GM20000 (cell line): ENCODE data around the gene TRIM60.
"Not testable (repeated sequence)": the region's sequence is repeated elsewhere in the genome, so short reads cannot be mapped to it uniquely, and the experiment has no call there.

Experiments
- DNase-seq: peaks from one replicate; pipeline ENCODE4 v3.0.0; 2012; ENCODE audit warnings: low spot score
- CTCF ChIP-seq: IDR thresholded peaks from 2 replicates; pipeline ENCODE4 v1.5.1; 2012; ENCODE audit warnings: mild to moderate bottlenecking, control low read depth; ENCODE audit errors: extremely low read depth, missing control alignments

TRIM60 gene

GRCh38 chr4:165016971-165017370 lies 14.8 kb upstream of the TRIM60 start:
- no peak for TF ChIP-seq CTCF
- DNase-seq: no peak

GRCh38 chr4:165019995-165020394 lies 11.8 kb upstream of the TRIM60 start:
- DNase-seq: not testable (repeated sequence)

GRCh38 chr4:165025782-165026181 lies 6.0 kb upstream of the TRIM60 start:
- DNase-seq: not testable (repeated sequence)

GRCh38 chr4:165027762-165028402 lies 3.9 kb upstream of the TRIM60 start:
- DNase-seq: no peak
- TF ChIP-seq CTCF: no peak

- no peak for DNase-seq
- no peak for TF ChIP-seq CTCF
Observed at GRCh38 chr4:165048170-165048569, 16.4 kb downstream of the TRIM60 start.

- no peak for DNase-seq
- TF ChIP-seq CTCF: no peak
Observed at GRCh38 chr4:165052627-165053026, 20.8 kb downstream of the TRIM60 start.

- no peak for DNase-seq
- TF ChIP-seq CTCF: no peak
Observed at GRCh38 chr4:165053645-165054044, 21.8 kb downstream of the TRIM60 start, which contains the start of gene TRIM75. TRIM75 (plus strand) TSS chr4:165053866; CDS start chr4:165059148, 5,282 bp downstream.

GRCh38 chr4:165055601-165056000 lies 23.8 kb downstream of the TRIM60 start:
- TF ChIP-seq CTCF: no peak

GRCh38 chr4:165058666-165059065 lies 26.9 kb downstream of the TRIM60 start:
- TF ChIP-seq CTCF: no peak
- no peak for DNase-seq

More at GRCh38 chr4:165055601-165056000, 23.8 kb downstream of the TRIM60 start:
- no peak for DNase-seq
